ENCODE data around the gene SSB.

GRCh38 chr2:169818241-169818640 lies 19.6 kb downstream of the SSB start:
- TF ChIP-seq POLR2A (IDR thresholded peaks at IDR 0.05), result no peak
- no peak for TF ChIP-seq CTCF (IDR thresholded peaks at IDR 0.05 in 4 of 5, conservative IDR thresholded peaks at IDR 0.05 in 1 of 5)
